Esophagus squamous epithelium (tissue), 5 donors: ENCODE data around the gene COL27A1. TPM values are rescaled to one million over a fixed set of nuclear protein-coding genes. Genes with fewer than 3 reads are reported as not detected.

Experiments used
- DNase-seq: peaks from one replicate; lab custom pipeline; 2025; lab: John Stamatoyannopoulos, UW
- H3K27ac ChIP-seq, 4 donors: fragments of 200-600 bp; sonication (generic); one replicate each; pipeline ENCODE4 v1.5.1; 2016 to 2019; ENCODE audit warnings: mild to moderate bottlenecking in 1 of 4
- H3K27me3 ChIP-seq, 4 donors: fragments of 200-600 bp; sonication (generic); 1 replicate in 3 of 4; 2 replicates in 1 of 4; pipeline versions ENCODE4 v1.5.1 to v1.6.0; 2017 to 2021; ENCODE audit warnings: antibody characterized with exemption in 1 of 4
- H3K36me3 ChIP-seq, 3 donors: fragments of 200-600 bp; sonication (generic); one replicate each; pipeline ENCODE4 v1.5.1; 2016 to 2019
- H3K4me1 ChIP-seq, 3 donors: fragments of 200-600 bp; sonication (generic); one replicate each; pipeline ENCODE4 v1.5.1; 2017 to 2019
- H3K4me3 ChIP-seq, 4 donors: fragments of 200-600 bp; sonication (generic); 1 replicate in 3 of 4; 2 replicates in 1 of 4; pipeline ENCODE4 v1.5.1; 2016 to 2019; ENCODE audit warnings: mild to moderate bottlenecking in 2 of 4, moderate library complexity in 1 of 4
- H3K9me3 ChIP-seq, 3 donors: fragments of 200-600 bp; sonication (generic); one replicate each; pipeline ENCODE4 v1.5.1; 2016 to 2019
- POLR2A ChIP-seq, 4 donors: fragments of 450-650 bp; IDR thresholded peaks; one replicate each; pipeline ENCODE4 v1.6.1; 2017; ENCODE audit warnings: antibody characterized with exemption in 4 of 4, mild to moderate bottlenecking in 4 of 4, moderate library complexity in 3 of 4
- WGBS, 2 donors: methylation state at CpG; one replicate each; pipeline ENCODE4 v1.1.5; 2018; 5-methylcytosine and 5-hydroxymethylcytosine counted together
- intact Hi-C: fragments of 100-400 bp; cut with DNase I; formaldehyde crosslinking; loops from one replicate; pipeline ENCODE4 v1.15.0; 2022
- total RNA-seq, 4 donors: library from RNA; depleted of rRNA; stranded (reverse); fragments of >200 nt; gene quantifications; one replicate each; pipeline ENCODE4 v1.1.0, GENCODE V29; 2016
- TF ChIP-seq, protein P1 (sequence below), 6 experiments: fragments of 450-650 bp in 4 of 6; fragments of 200-600 bp in 2 of 6; sonication (generic) in 2 of 6; IDR thresholded peaks; one replicate each; pipeline ENCODE4 v1.5.1; 2016 to 2019; ENCODE audit warnings: antibody characterized with exemption in 6 of 6, mild to moderate bottlenecking in 4 of 6, moderate library complexity in 4 of 6
- donor health status: DM: yes; HTN: yes; CAD: no.

COL27A1 gene
- total RNA-seq, 4 donors from 2014 or later: 7.5 to 34.0 (median 12.0) TPM

DNA sequence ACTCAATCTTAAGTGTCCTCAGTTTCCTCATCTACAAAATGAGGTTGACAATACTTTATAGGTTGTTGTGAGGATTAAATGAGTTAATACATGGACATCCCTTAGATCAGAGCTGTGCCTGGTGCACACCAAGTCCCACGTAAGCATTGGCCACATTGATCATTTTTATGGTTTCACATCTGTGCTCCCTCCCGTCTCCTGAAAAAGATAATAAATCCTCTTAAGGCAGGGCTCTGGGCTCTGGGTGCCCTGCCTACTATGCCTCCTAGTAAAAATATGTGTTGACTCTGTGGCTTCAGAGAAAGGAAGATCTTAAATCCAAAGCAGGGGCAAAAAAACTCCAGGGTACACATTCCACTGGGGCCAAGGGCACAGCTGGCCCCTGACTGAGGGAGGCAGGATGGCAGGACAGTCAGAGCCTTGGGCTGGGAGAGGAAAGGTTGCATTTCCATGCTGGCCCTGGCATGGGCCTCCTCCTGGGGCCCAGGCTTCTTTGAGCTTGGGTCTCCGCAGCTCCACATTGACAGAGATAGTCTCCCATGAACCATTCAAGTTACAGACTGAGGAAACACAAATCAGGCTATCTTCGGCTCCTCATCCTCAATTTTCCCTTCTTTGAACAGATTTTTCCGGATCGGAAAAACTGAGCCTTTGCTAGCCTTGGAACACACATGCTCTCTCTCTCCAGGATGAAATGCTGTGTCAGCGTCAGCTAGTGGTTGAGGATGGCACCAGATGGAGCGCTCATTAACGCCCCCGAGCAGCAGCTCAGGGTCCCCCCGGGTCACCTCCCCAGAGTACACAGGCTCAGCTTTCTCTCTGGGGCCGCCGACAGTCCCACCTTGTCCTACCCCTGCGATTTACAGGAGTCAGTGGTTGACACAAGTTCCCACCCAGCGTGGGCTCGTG is 33.9 kb upstream of the COL27A1 start:
- WGBS, 2 donors: 77 to 78% methylated on average over 8 to 15 of the region's 16 CpGs
- DNase-seq: no peak
- TF ChIP-seq, protein P1, sequence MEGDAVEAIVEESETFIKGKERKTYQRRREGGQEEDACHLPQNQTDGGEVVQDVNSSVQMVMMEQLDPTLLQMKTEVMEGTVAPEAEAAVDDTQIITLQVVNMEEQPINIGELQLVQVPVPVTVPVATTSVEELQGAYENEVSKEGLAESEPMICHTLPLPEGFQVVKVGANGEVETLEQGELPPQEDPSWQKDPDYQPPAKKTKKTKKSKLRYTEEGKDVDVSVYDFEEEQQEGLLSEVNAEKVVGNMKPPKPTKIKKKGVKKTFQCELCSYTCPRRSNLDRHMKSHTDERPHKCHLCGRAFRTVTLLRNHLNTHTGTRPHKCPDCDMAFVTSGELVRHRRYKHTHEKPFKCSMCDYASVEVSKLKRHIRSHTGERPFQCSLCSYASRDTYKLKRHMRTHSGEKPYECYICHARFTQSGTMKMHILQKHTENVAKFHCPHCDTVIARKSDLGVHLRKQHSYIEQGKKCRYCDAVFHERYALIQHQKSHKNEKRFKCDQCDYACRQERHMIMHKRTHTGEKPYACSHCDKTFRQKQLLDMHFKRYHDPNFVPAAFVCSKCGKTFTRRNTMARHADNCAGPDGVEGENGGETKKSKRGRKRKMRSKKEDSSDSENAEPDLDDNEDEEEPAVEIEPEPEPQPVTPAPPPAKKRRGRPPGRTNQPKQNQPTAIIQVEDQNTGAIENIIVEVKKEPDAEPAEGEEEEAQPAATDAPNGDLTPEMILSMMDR (IDR thresholded peaks at IDR 0.05): no peak
- Histone ChIP-seq H3K36me3 (no peaks in the 10 kb centered on the region), H3K4me1 (no peaks in the 10 kb centered on the region), H3K9me3 (no peaks in the 10 kb centered on the region), H3K27me3 (peaks cover 0 to 49% (median 0%) of the 10 kb centered on the region in 4 donors), H3K4me3 (no peak overlapping the region), H3K27ac (no peak overlapping the region)
- intact Hi-C loops: no loop called here

DNA sequence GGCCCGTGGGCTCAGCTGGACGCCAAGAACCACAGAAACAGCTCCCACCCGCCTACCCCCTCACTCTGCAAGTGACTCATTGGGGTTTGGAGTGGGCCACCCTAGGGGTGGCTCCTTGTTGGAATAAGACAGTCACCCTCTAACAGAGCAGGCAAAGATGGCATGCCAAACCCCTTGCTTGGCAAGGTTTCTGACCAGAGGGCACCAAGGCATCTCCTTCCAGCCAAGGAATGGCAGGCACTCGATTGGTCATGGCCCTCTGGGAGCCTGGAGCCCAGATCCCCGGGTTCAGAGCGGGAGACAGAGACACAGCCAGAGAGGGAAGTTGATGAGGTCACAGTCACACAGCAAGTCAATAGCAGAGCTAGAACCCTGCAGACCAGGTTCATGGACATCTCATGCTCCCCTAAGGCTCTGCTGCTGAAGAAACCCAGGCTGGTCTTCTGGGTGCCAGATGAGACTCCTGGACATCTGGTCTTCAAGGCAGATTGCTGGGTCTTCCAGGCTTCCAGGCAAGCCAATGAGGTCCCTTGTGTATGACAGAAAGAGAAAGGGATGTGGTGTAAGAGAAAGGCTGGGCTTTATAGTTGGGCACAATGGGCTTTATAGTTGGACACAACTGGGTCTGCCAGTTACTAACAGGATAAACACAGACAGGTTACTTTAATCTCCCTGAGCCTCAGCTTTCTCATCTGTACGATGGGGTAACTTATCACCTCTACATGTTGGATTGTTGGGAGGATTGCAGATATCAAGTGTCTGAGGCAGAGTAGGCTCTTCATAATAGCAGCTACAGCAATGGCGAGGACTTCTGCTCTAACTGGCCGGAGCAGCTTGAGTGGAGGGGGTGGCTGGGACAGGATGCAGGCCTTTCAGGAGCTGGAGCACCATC is 33.0 kb upstream of the COL27A1 start:
- no peak for DNase-seq
- Histone ChIP-seq H3K9me3 (peaks cover 0 to 2% (median 0%) of the 10 kb centered on the region in 3 donors), H3K36me3 (no peaks in the 10 kb centered on the region), H3K4me1 (no peaks in the 10 kb centered on the region), H3K27ac (no peak overlapping the region), H3K27me3 (peaks cover 0 to 49% (median 0%) of the 10 kb centered on the region in 4 donors), H3K4me3 (no peak overlapping the region)
- TF ChIP-seq POLR2A (IDR thresholded peaks at IDR 0.05): no peak
- TF ChIP-seq, protein P1 (IDR thresholded peaks at IDR 0.05): no peak
- 74% methylated on average over 6 of the region's 9 CpGs; no CpG with 5 or more reads in 1 of the 2 donors for WGBS, 2 donors
- intact Hi-C loops: no loop called here

DNA sequence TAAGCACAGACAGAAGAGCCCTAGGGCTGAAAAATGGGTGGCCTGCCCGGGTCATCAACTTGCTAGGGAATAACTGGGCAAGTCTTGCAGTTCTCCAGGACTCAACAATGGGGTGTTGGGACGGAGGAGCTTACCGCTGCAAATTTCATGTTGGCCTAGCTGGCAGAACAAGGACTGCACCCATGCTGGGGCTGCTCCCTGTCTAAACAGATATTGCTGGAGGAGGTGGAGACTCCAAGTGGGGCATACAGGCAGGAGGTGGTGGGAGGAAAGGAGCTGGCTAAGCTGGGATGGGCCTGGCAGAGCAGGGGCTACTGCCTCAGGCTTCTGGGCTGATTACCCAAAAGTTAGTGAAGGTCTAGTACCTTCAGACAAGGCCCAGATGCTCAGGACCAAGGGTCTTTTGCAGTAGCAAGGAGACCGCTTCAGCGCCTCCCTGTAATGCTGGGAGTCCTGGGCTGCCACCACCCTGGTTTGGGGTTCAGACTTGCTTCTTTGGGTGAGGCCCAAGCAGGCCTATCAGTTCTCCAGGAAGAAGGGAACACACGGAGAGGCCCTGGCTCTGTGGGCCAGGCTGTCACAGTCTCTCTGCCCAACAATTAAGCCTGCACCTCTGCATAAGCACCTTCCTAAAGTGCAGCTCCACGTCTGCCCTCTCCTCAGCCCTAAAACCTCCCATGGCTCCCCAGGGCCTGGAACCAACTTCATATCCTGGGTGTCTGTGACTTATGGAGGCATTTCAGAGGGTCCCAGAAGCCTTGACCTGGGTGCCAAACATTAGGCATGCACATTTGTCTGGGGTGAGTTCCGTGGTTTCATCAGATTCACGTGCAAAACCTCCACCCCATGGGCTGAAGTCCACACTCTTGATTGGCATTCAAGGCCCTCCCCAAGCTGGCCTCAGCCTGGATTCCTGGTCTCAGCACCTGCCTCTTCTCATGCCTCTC is 32.0 kb upstream of the COL27A1 start:
- no peak overlapping the region for H3K27ac ChIP-seq
- TF ChIP-seq, protein P1 (IDR thresholded peaks at IDR 0.05): no peak
- no peak for TF ChIP-seq POLR2A (IDR thresholded peaks at IDR 0.05)
- H3K4me1 ChIP-seq: no peaks in the 10 kb centered on the region
- intact Hi-C loops: no loop called here
- no peak overlapping the region for H3K4me3 ChIP-seq
- H3K9me3 ChIP-seq: peaks cover 0 to 8% (median 0%) of the 10 kb centered on the region in 3 donors
- 69 to 82% methylated on average over 4 of the region's 9 CpGs for WGBS, 2 donors
- peaks cover 0 to 48% (median 0%) of the 10 kb centered on the region in 4 donors for H3K27me3 ChIP-seq
- H3K36me3 ChIP-seq: no peaks in the 10 kb centered on the region
- no peak for DNase-seq

DNA sequence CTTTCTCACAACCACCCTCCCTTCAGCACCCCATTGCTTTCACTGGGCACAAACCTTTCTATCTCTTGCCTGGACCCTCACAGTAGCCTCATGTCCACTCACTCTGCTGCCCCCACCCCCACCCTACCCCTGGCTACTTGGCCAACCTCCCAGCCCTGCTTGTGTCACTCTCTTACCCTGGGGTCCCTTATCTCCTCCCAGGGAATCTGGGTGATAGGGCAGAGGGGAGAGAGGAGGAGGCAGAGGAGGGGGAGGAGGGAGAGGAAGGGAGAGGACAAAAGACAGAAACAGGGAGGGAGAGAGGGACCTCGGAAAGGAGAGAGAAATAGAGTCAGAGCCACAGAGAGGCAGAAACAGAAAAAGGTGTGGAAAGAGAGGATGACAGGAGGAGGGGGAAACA is 31.2 kb upstream of the COL27A1 start:
- peaks cover 0 to 41% (median 0%) of the 10 kb centered on the region in 4 donors for H3K27me3 ChIP-seq
- intact Hi-C loops: no loop called here
- no peak for TF ChIP-seq POLR2A (IDR thresholded peaks at IDR 0.05)
- TF ChIP-seq, protein P1 (IDR thresholded peaks at IDR 0.05): no peak
- DNase-seq: no peak
- no peak overlapping the region for H3K27ac ChIP-seq
- peaks cover 0 to 8% (median 0%) of the 10 kb centered on the region in 3 donors for H3K9me3 ChIP-seq
- H3K36me3 ChIP-seq: no peaks in the 10 kb centered on the region
- no peaks in the 10 kb centered on the region for H3K4me1 ChIP-seq
- WGBS, 2 donors: 43 to 75% methylated on average over 1 of the region's 1 CpG
- no peak overlapping the region for H3K4me3 ChIP-seq
